T follicular helper cell (primary cell): ENCODE data around the gene LINGO3.

ENCODE experiments used
- DNase-seq: peaks from one replicate; pipeline ENCODE4 v3.0.0-alpha.2; 2020; ENCODE audit warnings: low read depth

LINGO3 gene

DNA sequence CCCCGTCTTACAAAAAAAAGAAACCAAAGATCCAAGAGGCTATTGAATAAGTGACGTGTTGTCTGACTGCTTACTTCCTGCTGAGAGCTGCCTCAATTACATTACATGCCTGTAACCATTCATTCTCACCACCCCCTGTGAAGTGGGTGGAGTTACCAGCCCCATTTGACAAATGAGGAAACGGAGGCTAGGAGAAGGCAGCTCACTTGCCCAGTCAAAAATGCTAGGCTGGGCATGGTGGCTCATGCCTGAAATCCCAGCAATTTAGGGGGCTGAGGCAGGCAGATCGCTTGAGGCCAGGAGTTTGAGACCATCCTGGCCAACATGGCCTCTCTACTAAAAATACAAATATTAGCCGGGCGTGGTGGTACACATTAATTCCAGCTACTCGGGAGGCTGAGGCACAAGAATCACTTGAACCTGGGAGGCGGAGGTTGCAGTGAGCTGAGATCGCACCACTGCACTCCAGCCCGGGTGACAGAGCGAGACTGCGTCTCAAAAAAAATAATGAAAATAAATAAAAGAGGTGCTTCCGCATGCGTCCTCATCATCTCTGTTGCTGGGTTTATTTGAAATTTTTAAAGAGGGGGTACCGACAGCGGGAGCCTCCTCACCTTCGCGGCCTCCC lies 19.9 kb upstream of the LINGO3 start:
- DNase-seq: peak; percentile 41

DNA sequence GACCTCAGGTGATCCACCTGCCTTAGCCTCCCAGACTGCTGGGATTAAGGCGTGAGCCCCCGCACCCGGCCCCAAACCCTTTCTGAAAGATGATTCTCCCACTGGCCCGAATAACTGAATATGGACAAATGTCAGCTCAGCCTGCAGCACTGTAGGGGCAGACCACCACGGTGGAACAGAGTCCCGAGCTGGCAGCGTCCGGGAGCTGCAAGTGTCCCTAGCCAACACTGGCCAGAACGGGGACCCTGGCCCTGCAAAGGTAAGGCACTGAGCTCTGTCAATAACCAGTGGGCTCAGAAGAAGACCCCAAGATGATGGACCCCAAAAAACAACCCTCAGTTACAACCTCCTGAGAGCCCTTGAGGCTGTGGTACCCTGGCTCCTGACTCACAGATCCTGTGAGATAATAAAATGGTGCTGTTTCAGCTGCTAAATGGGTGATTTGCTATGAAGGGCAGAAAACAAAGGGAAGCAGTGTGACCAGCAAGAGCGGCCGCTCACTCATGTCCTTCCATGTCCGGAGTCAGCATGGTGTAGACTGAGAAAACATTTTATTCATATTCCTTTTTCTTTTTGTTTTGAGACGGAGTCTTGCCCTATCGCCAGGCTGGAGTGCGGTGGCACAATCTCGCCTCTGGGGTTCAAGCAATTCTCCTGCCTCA lies 18.9 kb upstream of the LINGO3 start:
- DNase-seq: no peak

DNA sequence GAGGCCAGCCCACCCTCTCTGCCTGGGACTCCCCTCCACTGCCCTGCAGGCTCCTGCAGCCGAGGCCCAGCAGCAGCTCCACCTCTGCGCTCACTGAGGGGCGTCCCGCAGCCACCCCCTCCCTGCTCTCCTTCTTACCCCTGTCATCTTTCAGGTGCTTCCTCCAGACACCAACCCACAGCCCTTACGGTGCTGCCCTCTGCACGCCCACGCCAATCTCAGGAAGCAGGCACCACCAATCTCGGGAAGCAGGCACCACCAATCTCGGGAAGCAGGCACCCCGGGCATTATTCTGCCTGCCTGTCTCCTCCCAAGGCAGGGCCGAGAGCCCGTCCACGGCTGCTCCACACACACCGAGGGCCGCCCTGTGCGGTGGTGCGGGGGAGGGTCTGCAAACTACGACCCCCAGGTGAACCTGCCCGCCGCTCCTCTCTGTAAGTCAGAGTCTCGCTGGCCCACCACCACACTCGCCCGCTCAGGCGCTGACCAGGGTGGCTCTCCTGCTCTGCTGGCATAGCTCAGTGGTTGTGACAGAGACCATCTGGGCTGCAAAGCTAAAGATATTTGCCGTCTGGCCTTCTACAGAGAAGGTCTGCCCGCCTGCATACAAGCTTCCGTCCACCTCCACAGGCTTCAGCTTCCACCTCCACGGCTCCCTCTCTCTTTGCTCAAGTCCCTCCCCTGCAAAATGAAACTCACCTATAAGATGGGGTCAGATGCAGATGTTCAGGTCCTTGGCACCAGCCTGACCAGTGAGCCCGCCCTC lies 17.5 kb upstream of the LINGO3 start:
- DNase-seq: no peak

GRCh38 chr19:2324220-2324948 lies 16.4 kb upstream of the LINGO3 start:
- DNase-seq: no peak

GRCh38 chr19:2323707-2324106 lies 15.8 kb upstream of the LINGO3 start:
- DNase-seq: no peak

DNA sequence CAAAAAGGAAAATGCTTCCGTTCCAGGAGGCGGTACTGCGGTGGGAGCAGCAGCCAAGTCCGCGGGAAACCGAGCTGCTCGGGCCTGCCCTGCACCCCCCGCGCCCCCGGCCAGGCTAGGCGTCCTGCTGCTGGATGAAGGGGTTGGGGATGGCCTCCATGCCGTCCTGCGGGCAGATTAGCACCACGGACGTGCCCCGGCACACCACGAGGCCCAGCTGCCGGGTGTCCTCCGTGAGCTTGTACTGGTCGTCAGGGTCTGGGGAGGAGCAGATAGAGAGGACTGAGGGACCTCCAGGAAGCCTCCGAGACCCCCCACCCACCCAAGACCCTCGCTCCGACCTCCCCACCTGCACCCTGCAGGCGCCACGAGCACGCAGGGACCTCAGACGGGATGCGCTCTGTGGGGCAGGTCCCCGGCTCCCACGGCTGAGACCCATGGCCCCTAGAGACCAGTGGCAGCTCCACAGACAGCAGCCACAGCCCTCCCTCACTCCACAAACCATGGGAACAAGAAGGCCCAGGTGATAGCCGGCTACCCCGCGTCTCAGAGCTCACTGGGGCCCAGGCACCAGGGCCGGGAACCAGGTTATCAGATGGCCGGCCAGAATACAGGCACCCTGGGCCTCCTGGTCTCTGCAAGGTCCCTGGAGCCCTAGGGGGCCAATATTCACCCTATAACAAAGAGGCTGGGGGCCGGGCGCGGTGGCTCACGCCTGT lies 13.8 kb upstream of the LINGO3 start:
- no peak for DNase-seq

DNA sequence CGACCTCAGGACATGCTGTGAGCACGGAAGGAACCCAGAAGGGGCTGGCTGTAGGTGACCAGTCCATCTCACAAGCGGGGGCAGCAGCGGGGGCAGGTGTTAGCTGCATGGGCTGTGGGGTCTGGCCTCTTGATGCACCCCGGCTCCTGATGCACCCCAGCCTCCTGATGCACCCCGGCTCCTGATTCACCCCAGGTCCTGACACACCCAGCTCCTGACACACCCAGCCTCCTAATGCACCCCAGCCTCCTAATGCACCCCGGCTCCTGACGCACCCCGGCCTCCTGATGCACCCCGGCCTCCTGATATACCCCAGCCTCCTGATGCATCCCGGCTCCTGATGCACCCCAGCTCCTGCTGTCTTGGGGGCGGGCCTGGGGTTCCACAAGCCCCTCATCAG lies 13.0 kb upstream of the LINGO3 start:
- no peak for DNase-seq

GRCh38 chr19:2320049-2320448 lies 12.1 kb upstream of the LINGO3 start:
- DNase-seq: no peak

DNA sequence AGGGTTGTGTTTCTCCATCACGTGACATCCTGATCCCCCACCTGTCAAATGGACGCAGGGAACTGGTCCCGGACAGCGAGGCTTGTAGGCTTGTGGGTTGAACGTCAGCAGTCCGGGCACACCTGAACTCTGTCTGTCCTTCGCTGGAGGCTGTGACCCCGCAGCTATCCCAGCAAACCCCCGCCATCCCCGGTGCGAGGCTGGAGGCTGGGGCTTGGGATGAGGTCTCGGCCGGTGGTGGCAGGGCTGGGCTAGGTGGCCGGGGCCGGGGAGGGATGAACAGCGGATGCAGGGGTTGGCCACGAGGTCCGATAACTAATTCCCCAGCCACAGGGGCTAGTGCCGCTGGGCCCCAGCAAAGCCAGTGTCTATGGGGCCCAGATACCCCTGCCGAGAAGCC lies 11.6 kb upstream of the LINGO3 start:
- no peak for DNase-seq

DNA sequence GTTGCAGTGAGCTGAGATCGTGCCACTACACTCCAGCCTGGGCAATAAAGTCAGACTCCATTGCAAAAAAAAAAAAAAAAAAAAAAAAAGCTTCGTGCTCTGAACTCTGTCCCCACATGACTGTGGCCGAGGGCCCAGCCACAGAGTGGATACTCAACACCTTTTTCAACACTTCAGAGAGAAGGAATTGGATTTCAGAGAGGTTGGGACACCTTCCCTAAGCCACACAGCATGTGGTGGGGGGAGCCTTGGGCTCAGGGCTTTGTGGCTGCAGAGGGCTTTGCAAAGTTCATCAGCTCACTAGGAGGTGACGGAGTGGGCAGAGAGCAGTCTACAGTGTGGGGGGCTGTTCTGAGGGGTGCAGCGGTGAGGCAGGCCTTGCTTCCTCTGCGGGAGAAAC lies 11.0 kb upstream of the LINGO3 start:
- no peak for DNase-seq

GRCh38 chr19:2317756-2318155 lies 9.8 kb upstream of the LINGO3 start:
- no peak for DNase-seq

- DNase-seq: no peak
Measured at GRCh38 chr19:2317300-2317699, 9.3 kb upstream of the LINGO3 start.

DNA sequence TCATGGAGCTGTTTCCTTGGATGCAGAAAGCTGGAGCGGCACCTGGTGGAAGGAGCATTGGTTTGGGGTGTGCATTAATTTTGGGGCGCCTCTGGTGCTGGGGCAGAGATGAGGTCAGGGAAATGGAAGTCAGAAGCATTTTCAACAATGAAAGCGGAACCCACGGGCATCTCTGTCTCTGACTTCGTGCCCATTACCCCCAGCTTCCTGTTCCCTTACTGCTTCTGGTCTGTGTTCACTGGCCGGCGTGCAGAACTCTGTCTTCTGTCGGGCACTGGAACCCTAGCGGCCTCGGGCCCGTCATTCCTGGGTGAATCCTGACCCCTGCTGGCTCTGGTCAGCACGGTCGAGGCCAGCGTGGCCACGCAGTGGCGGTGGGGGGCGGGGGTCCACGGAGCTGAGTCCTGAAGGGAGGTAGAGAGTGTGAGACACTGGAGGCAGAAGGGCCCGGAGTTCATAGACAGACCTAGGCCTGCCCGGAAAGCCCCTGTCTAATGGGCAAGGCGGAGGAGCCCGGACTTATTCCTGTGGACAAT lies 7.9 kb upstream of the LINGO3 start:
- DNase-seq: no peak

DNA sequence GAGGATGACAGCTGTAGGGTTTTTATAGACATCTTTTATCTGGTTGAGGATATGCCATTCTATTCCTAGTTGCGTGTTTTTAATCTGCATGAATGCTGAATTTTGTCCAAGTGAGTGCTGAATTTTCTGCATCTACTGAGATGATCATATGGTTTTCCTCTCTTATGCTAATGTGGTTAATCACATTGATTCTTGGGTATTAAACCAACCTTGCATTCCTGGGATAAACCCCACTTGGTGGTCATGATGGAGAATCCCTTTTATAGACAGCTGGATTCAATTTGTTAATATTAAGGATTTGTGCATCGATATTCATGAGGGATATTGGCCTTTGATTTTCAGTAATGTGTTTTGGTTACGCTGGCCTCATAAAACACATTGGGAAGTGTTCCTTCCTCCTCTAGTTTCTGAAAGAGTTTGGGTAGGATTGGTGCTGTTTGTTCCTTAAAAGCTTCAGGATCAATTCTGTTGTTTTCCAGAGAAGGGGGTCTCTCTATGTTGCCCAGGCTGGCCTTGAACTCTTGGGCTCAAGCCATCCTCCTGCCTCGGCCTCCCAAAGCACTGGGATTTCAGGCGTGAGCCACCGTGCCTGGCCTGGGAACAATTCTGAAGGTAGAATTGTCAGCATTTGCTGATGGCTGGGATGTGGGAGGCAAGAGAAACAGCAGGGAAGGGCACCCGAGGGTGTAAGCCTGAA lies 7.3 kb upstream of the LINGO3 start:
- DNase-seq: no peak

DNA sequence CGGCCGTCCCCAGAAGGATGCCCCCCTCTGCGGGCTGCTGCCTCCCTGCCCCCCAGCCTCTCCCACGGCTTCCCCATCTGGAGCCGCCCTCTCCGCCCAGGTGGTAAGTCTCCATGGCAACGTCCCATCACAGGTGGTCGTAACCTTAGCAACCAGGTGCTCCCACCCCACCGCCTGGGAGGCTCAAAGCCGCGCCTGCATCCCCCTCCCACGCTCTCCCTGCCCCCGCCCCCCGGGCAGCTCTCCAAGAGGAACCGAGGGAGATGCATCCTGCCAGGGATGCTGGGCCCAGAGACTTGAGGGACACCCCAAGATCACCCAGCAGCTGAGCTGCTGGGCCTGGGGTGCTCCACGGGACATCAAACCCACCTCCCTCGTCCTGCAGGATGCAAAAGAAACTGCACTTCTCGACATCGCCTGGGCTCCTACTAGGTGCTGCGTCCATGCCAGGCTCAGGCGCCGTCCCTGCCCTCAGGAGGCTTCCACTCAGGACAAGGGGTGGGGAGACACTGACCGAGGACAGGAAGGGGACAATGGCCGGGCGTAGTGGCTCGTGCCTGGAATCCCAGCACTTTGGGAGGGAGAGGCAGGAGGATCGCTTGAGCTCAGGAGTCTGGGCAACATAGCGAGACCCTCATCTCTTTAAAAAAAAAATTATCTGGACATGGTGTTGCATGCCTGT lies 5.0 kb upstream of the LINGO3 start:
- DNase-seq: no peak

- no peak for DNase-seq
Measured at GRCh38 chr19:2311093-2311492, 3.1 kb upstream of the LINGO3 start.

DNA sequence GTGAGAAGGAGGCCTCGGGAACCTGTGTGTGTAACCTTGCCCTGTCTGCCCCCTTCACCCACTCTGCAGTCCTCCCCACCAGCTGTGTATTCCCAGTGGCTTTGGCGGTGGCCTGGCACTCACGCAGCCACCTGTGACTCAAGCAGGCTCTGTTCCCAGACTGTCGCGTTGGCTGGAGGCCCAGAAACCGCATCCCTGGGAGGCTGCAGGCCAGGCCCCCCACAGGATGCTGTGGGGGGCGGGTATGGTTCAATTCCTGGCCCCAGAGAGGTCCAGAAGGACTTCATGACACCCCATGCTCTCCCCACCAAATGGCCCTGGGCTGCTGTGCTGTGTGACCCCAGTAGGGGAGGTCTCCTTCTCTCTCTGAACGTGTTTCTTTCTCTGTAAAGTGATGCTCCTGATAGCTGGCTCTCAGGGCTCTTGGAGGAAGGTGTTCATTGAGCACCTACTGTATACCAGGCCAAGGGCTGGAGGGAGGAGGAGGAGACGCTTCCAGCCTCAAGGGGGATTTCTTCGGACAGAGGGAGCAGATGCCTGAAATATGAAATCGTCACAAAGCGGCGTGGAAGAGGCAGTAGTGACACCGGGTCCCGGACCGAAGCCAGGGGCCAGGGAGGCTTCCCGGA lies 1.9 kb upstream of the LINGO3 start:
- no peak for DNase-seq

GRCh38 chr19:2307518-2308012 lies 389 bp downstream of the LINGO3 start:
- DNase-seq: no peak

GRCh38 chr19:2306971-2307370 lies 983 bp downstream of the LINGO3 start:
- DNase-seq: no peak

GRCh38 chr19:2306281-2306806 lies 1.6 kb downstream of the LINGO3 start:
- no peak for DNase-seq
